GM19397 (cell line): ENCODE measurements around the gene ITCH.

Experiments used
- ATAC-seq: cut with Tn5 transposase; IDR thresholded peaks from one replicate; pipeline ENCODE4 v1.9.1; 2021; ENCODE audit warnings: mild to moderate bottlenecking, moderate library complexity; ENCODE audit not compliant: unreplicated experiment

Gene ITCH

DNA sequence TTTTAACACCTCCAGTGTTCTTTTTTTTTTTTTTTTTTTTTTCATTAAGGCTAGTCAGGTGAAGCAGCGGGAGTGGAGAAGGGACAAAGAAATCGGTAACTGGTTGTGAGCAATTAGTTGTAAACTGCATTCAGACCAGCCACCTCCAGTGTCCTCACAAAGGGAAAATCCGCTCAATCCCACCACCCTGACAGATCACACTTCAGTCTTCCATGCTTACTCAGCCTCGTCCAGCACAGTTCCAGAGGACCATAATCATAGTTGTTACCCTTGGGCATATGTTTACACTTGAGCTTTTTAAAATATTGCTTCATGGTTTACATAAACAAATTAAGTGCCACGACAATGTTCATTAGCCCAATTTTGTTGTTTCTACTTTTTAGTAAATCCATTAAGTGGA is 163.4 kb downstream of the ITCH start:
- no peak for ATAC-seq

- no peak for ATAC-seq
Measured at GRCh38 chr20:34527016-34527415, 163.9 kb downstream of the ITCH start.

DNA sequence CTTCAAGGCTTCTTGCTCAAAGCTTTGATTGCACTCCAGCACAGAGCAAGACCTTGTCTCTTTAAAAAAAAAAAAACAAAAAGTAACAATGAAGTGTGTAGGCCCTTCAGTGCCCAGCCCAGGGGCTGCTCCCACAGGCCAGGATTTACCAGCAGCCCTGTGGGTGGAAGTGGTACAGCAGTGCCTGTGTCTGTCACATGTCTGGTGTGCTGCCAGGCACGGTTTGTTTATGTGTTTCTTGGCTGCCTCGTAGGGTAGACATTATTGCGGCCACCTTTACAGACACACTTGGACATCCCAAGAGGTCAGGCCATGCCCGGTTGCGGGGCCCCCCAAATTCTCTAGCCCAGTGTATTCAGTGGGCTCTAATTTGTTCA is 165.8 kb downstream of the ITCH start:
- ATAC-seq = no peak

- ATAC-seq = no peak
Measured at GRCh38 chr20:34529742-34530141, 166.7 kb downstream of the ITCH start.

- no peak for ATAC-seq
Measured at GRCh38 chr20:34530342-34530741, 167.3 kb downstream of the ITCH start.

GRCh38 chr20:34531608-34532265 is 168.7 kb downstream of the ITCH start:
- no peak for ATAC-seq

DNA sequence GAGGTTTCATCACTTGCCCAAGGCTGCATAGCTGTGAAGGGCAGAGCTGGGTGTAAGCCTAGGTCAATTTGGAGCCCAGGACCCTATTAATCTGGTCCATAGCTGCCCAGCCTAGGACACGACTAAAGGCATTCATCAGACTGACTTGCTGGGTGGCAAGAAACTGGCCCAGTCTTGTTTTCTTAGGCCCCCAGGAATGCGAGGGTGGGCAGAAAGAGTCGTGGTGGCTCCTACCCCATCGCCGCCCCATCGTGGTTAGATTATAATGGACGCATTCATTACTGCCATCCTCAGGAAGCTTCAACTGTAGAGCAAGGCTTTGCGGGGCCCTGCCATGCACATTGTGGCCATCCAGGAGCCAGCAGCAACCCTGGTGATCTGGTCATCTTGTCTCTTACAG is 169.2 kb downstream of the ITCH start:
- no peak for ATAC-seq

- ATAC-seq = no peak
Measured at GRCh38 chr20:34532756-34533155, 169.7 kb downstream of the ITCH start.

DNA sequence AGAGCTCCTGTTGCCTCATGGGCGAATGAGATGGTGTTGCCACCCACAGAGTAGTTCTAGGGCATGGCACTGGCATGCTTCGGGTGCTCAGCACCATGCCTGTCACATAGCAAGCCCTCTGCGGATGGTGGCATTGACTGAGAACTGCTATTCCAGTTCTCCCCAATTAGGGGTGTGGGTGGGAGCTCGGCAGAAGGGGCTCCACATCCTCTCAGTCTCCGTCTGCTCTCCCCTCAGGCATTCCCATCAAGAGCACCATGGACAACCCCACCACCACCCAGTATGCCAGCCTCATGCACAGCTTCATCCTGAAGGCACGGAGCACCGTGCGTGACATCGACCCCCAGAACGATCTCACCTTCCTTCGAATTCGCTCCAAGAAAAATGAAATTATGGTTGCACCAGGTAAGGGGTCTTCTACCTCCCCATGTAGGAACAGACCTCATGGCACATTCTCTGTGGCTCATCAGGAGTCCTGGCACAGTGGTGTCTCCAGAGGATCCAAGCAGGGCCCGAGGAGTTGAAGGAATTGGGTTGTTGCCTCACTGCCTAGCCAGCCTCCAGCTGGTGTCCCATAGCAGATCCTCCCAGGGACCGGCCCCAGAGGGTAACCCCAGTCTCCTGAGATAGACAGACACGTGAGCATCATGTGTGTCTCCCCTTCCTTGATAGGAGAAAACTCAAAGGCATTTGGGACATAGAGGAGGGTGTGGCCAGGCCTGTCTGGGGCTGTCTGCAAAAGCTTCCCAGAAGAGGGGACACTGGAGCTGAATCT is 171.5 kb downstream of the ITCH start:
- ATAC-seq = no peak

- no peak for ATAC-seq
Measured at GRCh38 chr20:34535301-34535840, 172.3 kb downstream of the ITCH start.

- no peak for ATAC-seq
Measured at GRCh38 chr20:34535857-34536256, 172.8 kb downstream of the ITCH start.

DNA sequence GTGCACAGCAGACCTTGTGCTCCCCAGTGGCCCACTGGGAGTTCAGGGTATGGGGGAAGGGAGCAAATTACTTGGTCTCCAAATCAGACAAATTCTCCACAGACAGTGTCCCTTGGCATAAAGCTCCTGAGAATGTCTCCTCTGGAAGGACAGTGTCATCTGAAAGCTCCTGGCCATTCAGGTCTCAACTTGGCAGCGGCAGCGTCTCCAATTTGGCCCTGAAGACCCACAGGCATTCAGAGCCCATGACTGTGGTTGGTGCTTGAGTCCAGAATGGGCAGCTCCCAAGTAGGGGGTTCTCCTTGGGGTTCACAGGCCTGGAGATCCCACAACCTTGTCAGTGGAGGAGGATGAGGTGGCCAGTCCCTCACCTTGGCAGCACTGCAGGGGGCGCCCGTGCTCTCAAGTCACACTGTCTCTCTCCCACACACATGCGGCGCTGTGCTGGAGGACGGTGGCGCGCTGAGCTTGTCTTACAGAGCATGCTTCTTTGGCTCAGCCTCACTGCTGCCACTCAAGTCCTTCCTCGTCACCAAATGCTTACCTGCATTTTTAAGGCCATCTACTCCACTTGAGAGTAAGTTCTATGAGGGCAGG is 173.8 kb downstream of the ITCH start:
- ATAC-seq = no peak

GRCh38 chr20:34537651-34538050 is 174.6 kb downstream of the ITCH start:
- ATAC-seq = no peak

GRCh38 chr20:34538671-34539123 is 175.6 kb downstream of the ITCH start:
- no peak for ATAC-seq

DNA sequence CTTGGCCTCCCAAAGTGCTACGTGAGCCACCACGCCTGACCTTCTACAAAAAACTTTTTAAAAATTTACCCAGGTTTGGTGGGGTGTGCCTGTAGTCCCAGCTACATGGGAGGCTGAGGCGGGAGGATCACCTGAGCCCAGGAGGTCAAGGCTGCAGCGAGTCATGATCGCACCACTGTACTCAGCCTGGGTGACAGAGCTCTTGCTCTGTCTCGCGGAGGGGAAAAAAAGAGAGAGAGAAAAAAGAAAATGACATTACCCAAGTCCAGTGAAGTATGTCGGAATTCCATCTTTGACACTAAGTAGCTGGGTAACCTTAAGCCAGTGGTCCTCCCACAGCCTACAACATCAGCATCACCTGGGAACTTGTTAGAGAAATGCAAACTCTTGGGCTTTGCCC is 176.7 kb downstream of the ITCH start:
- no peak for ATAC-seq

DNA sequence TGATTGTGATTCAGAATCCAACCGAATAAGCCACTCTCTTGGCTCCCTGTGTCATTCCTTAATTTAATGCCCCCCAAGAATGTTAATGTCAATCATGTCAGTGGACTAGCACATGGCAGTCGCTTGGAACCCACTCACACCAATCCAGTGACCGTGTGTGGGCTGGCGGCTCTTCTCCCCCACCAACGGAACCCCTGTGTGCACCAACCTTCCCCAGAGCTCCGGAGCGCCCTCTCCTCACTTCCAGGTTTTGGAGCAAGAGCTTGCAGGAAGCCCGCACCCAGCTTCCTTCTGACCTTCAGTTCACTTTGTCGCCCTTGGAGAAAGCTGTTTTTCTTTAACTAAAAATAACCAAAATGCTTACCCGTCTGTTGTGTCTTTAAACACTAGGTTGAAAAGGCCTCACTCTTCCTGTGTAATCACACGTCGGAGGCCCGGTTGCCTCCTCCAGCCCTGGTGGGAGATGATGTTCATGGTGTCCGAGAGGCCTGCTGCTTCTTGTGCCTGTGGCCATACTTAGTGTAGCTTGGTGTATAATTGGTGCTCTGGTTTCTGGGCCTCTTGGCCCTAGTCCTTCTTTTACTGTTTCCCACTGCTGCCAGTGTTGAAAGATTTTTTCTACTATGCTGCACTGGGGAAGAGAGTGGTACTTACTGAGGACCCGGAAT is 177.7 kb downstream of the ITCH start:
- ATAC-seq = no peak

DNA sequence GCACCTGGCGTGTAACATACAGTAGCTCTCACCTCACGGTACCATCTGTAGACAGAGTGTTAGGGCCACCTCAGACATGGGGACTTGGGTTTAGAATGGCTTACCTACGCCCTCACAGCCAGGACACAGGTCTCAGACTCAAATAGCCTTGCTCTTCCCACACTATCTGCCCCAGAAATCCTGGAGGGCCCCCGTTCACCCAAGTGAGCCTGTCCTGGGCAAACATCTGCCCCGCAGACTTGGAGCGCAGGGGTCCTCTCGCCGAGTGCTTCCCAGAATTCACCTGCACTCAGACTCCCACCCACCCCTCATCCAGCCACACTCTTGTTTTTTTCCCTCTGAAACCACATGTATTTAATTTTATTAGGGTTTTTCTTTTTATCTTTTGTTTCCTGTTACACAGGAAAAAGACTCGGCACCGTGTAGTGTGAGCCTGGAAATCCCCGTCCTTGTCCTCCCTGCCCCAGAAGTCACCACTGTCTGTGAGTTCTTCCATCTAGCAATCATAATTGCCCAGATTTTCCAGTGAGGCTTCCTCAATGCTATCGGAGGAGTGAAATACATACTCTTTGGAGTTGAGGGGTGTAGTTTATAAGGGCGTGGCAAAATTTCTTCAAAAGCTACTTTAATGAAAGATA is 178.3 kb downstream of the ITCH start:
- ATAC-seq = no peak

- no peak for ATAC-seq
Measured at GRCh38 chr20:34541917-34542316, 178.8 kb downstream of the ITCH start.

DNA sequence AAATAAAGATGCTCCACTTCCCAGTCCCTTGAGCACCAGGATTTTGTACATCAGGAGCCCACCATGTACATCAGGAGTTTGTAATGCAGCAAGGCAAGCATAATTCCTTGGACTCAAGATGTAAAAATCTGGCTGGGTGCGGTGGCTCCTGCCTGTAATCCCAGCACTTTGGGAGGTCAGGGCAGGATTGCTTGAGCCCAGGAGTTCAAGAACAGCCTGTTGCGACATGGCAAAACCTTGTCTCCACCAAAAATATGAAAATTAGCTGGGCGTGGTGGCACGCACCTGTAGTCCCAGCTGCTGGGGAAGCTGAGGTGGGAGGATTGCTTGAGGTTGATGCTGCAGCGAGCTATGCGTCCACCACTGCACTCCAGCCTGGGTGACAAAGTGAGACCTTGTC is 179.4 kb downstream of the ITCH start:
- no peak for ATAC-seq

GRCh38 chr20:34543463-34544056 is 180.5 kb downstream of the ITCH start:
- ATAC-seq = no peak
